Measurements from ENCODE around the gene GRK2. TPM values are rescaled to one million over a fixed set of nuclear protein-coding genes. Genes with fewer than 3 reads are reported as not detected.

GRK2 gene
- total and polyA plus RNA-seq, 2 of the 13 experiments (the other 11 are each of a cell fraction or from before 2014, with no cell fraction given) = 31.3 to 42.4 TPM

GRCh38 chr11:67288198-67288451 lies 21.9 kb downstream of the GRK2 start (continued):
- TF ChIP-seq NCOR1 (IDR thresholded peaks at IDR 0.05; ENCODE audit: borderline replicate concordance, low read length) = no peak
- no peak for TF ChIP-seq IRX3 (CRISPR knock-in tag; IDR thresholded peaks at IDR 0.05; ENCODE audit: borderline replicate concordance, low read depth)
- TF ChIP-seq TIGD3 (CRISPR knock-in tag; IDR thresholded peaks at IDR 0.05; ENCODE audit: borderline replicate concordance) = no peak
- TF ChIP-seq RFX5 (IDR thresholded peaks at IDR 0.05; ENCODE audit: low read depth, low read length) = no peak
- peak; percentile 55; the same call in 1 of the 2 replicates for TF ChIP-seq REL (CRISPR knock-in tag; conservative IDR thresholded peaks at IDR 0.05)
- no peak for TF ChIP-seq ZNF781 (CRISPR knock-in tag; IDR thresholded peaks at IDR 0.05; ENCODE audit: borderline replicate concordance, not compliant biosample characterization)
- TF ChIP-seq UBTF (CRISPR knock-in tag; IDR thresholded peaks at IDR 0.05) = no peak
- TF ChIP-seq ZNF468 (CRISPR knock-in tag; IDR thresholded peaks at IDR 0.05) = peak; percentile 36; the same call in 1 of the 2 replicates
- TF ChIP-seq PCBP1 (IDR thresholded peaks at IDR 0.05; ENCODE audit: borderline replicate concordance, low read depth, low read length) = no peak
- TF ChIP-seq ZBTB40 (IDR thresholded peaks at IDR 0.05) = no peak
- TF ChIP-seq ZBTB40 (CRISPR knock-in tag; IDR thresholded peaks at IDR 0.05) = 0 out of 2 replicates have a peak, but pooled peaks have one; percentile 51
- TF ChIP-seq PRPF4 (IDR thresholded peaks at IDR 0.05; ENCODE audit: low read depth, low read length, poor library complexity, severe bottlenecking) = no peak
- no peak for TF ChIP-seq ZNF678 (CRISPR knock-in tag; IDR thresholded peaks at IDR 0.05)
- 0 out of 2 replicates have a peak, but pooled peaks have one; percentile 18 for TF ChIP-seq KDM4B (CRISPR knock-in tag; IDR thresholded peaks at IDR 0.05)
- TF ChIP-seq NR2F6 (IDR thresholded peaks at IDR 0.05) = no peak
- TF ChIP-seq NR2F6 (CRISPR knock-in tag; IDR thresholded peaks at IDR 0.05) = peak; percentile 11; the same call in 1 of the 2 replicates
- TF ChIP-seq FOXO1 (CRISPR knock-in tag; IDR thresholded peaks at IDR 0.05) = no peak
- no peak for TF ChIP-seq SIX1 (CRISPR knock-in tag; IDR thresholded peaks at IDR 0.05; ENCODE audit: borderline replicate concordance)
- no peak for TF ChIP-seq HMG20B (CRISPR knock-in tag; conservative IDR thresholded peaks at IDR 0.05)
- TF ChIP-seq TBX2 (CRISPR knock-in tag; IDR thresholded peaks at IDR 0.05; ENCODE audit: borderline replicate concordance) = no peak

Measured in HepG2 (cell line).